ENCODE data around the gene PREB.

DNA sequence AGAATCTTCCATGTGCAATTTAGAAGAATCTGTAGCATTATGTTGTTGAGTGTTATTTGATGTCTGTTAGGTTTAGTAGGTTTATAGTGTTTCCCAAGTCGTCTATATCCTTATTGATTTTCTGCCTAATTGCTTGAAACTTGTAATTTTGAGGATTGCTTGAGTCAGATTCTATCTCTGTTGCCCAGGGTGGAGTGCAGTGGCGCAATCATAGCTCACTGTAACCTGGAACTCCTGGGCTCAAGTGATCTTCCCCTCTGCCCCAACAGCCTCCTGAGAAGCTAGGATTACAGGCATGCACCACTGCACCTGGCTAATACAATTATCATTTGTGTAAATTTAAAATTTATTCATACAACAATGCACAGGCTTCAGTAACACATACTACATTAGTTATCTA lies 11.2 kb upstream of the PREB start:
- no peak for TF ChIP-seq EP300 (IDR thresholded peaks at IDR 0.05)
- TF ChIP-seq, protein P1, sequence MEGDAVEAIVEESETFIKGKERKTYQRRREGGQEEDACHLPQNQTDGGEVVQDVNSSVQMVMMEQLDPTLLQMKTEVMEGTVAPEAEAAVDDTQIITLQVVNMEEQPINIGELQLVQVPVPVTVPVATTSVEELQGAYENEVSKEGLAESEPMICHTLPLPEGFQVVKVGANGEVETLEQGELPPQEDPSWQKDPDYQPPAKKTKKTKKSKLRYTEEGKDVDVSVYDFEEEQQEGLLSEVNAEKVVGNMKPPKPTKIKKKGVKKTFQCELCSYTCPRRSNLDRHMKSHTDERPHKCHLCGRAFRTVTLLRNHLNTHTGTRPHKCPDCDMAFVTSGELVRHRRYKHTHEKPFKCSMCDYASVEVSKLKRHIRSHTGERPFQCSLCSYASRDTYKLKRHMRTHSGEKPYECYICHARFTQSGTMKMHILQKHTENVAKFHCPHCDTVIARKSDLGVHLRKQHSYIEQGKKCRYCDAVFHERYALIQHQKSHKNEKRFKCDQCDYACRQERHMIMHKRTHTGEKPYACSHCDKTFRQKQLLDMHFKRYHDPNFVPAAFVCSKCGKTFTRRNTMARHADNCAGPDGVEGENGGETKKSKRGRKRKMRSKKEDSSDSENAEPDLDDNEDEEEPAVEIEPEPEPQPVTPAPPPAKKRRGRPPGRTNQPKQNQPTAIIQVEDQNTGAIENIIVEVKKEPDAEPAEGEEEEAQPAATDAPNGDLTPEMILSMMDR (IDR thresholded peaks at IDR 0.05): no peak
- no peak for TF ChIP-seq POLR2A (IDR thresholded peaks at IDR 0.05; ENCODE audit: low read depth)
- no peak for TF ChIP-seq POLR2AphosphoS5 (IDR thresholded peaks at IDR 0.05)

Data from esophagus muscularis mucosa (tissue), 4 donors.